NCI-H2107 (cell line): ENCODE results near the gene KIAA0319L.

Experiments
- DNase-seq: peaks from one replicate; lab custom pipeline; 2025; lab: John Stamatoyannopoulos, UW

The KIAA0319L gene

GRCh38 chr1:35443768-35444518 is 113.3 kb downstream of the KIAA0319L start:
- DNase-seq = no peak

GRCh38 chr1:35442734-35443133 is 114.5 kb downstream of the KIAA0319L start:
- DNase-seq = no peak

- no peak for DNase-seq
Observed at GRCh38 chr1:35441926-35442579, 115.2 kb downstream of the KIAA0319L start.

- DNase-seq = no peak
Observed at GRCh38 chr1:35439626-35440025, 117.6 kb downstream of the KIAA0319L start.

GRCh38 chr1:35437200-35437599 is 120.0 kb downstream of the KIAA0319L start:
- DNase-seq = no peak

GRCh38 chr1:35436078-35436477 is 121.1 kb downstream of the KIAA0319L start:
- DNase-seq = no peak

GRCh38 chr1:35434703-35435102 is 122.5 kb downstream of the KIAA0319L start:
- no peak for DNase-seq

- no peak for DNase-seq
Observed at GRCh38 chr1:35433714-35434113, 123.5 kb downstream of the KIAA0319L start.

GRCh38 chr1:35432231-35432630 is 125.0 kb downstream of the KIAA0319L start:
- DNase-seq = no peak

- DNase-seq = no peak
Observed at GRCh38 chr1:35431173-35431599, 126.0 kb downstream of the KIAA0319L start.

GRCh38 chr1:35430762-35431161 is 126.4 kb downstream of the KIAA0319L start:
- DNase-seq = no peak

GRCh38 chr1:35428360-35428759 is 128.8 kb downstream of the KIAA0319L start:
- DNase-seq = no peak

GRCh38 chr1:35426097-35426586 is 131.1 kb downstream of the KIAA0319L start:
- DNase-seq = no peak

- no peak for DNase-seq
Observed at GRCh38 chr1:35408925-35409324, 148.3 kb downstream of the KIAA0319L start.

GRCh38 chr1:35407743-35408142 is 149.5 kb downstream of the KIAA0319L start:
- no peak for DNase-seq

- DNase-seq = no peak
Observed at GRCh38 chr1:35406103-35406502, 151.1 kb downstream of the KIAA0319L start.

GRCh38 chr1:35401049-35401448 is 156.2 kb downstream of the KIAA0319L start:
- DNase-seq = no peak

- no peak for DNase-seq
Observed at GRCh38 chr1:35398739-35399138, 158.5 kb downstream of the KIAA0319L start.

- no peak for DNase-seq
Observed at GRCh38 chr1:35394386-35394785, 162.8 kb downstream of the KIAA0319L start.

GRCh38 chr1:35390600-35391494 is 166.4 kb downstream of the KIAA0319L start:
- no peak for DNase-seq

GRCh38 chr1:35386959-35387358 is 170.2 kb downstream of the KIAA0319L start:
- DNase-seq = no peak

GRCh38 chr1:35386290-35386689 is 170.9 kb downstream of the KIAA0319L start:
- DNase-seq = no peak
